ENCODE data around the gene TSHZ2. TPM values are rescaled to one million over a fixed set of nuclear protein-coding genes. Genes with fewer than 3 reads are reported as not detected.

TSHZ2 gene, protein sequence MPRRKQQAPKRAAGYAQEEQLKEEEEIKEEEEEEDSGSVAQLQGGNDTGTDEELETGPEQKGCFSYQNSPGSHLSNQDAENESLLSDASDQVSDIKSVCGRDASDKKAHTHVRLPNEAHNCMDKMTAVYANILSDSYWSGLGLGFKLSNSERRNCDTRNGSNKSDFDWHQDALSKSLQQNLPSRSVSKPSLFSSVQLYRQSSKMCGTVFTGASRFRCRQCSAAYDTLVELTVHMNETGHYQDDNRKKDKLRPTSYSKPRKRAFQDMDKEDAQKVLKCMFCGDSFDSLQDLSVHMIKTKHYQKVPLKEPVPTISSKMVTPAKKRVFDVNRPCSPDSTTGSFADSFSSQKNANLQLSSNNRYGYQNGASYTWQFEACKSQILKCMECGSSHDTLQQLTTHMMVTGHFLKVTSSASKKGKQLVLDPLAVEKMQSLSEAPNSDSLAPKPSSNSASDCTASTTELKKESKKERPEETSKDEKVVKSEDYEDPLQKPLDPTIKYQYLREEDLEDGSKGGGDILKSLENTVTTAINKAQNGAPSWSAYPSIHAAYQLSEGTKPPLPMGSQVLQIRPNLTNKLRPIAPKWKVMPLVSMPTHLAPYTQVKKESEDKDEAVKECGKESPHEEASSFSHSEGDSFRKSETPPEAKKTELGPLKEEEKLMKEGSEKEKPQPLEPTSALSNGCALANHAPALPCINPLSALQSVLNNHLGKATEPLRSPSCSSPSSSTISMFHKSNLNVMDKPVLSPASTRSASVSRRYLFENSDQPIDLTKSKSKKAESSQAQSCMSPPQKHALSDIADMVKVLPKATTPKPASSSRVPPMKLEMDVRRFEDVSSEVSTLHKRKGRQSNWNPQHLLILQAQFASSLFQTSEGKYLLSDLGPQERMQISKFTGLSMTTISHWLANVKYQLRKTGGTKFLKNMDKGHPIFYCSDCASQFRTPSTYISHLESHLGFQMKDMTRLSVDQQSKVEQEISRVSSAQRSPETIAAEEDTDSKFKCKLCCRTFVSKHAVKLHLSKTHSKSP (N-terminal part only)
- total RNA-seq, result 1.0 and 8.8 TPM in 2 replicates

DNA sequence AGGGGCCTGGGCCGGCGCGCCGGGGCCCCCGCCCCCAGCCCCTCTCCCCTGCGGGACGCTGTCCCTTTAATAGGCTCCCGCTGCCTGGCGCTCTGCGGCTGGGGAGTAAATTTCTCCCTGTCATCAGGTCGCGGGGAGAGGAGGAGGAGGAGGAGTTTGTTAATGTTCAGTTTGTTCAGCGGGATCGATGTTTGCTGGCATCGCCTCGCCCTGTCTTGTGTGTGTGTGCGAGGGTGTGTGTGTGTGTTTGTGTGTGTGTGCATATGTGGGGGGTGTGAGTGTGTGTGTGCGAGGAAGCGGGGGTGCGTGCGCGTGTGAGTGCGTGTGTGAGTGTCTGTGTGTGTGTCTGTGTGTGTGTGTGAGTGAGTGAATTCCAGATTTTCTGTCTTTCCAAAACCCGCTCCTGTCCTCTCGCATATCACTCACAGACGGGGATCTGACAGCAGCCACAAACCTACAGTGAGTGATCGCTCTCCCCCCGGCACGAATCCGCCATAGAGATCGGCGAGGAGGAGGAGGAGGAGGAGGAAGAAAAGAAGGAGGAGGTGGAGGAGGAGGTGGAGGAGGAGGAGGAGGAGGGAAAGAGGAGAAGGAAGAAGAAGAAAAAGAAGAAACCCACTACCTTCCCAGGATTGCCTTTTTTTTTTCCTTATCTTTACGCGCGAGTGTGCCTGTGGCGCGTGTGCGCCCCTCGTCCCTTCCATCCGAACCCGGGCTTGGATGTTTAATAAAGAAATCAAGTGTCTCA is at the start of gene TSHZ2:
TSHZ2 (plus strand) TSS at position 169 of the 748 bp plus-strand sequence. CDS start 936 bp downstream, outside the sequence.

